Measurements from ENCODE around the gene CYSTM1. TPM values are rescaled to one million over a fixed set of nuclear protein-coding genes. Genes with fewer than 3 reads are reported as not detected.

Gene CYSTM1
- total RNA-seq, 1 donor from 2014 or later: 93.3 TPM

- intact Hi-C loops (cut with micrococcal nuclease): loop anchor here (5.0 kb wide), 1 partner anchor 71 kb away; no protein-coding TSS in a partner anchor
- no peak overlapping the region for H3K4me3 ChIP-seq
- no peak for DNase-seq
- TF ChIP-seq CTCF (IDR thresholded peaks at IDR 0.05; ENCODE audit: borderline replicate concordance): no peak
- peaks cover 50% of the 10 kb centered on the region for H3K4me1 ChIP-seq
- no peaks in the 10 kb centered on the region for H3K9me3 ChIP-seq (replicated peaks)
- H3K27me3 ChIP-seq (ENCODE audit: low read depth): no peaks in the 10 kb centered on the region
- no peaks in the 10 kb centered on the region for H3K36me3 ChIP-seq
- H3K27ac ChIP-seq (replicated peaks): no peak overlapping the region
Measured at GRCh38 chr5:140143521-140144258, 31.3 kb upstream of the CYSTM1 start.

DNA sequence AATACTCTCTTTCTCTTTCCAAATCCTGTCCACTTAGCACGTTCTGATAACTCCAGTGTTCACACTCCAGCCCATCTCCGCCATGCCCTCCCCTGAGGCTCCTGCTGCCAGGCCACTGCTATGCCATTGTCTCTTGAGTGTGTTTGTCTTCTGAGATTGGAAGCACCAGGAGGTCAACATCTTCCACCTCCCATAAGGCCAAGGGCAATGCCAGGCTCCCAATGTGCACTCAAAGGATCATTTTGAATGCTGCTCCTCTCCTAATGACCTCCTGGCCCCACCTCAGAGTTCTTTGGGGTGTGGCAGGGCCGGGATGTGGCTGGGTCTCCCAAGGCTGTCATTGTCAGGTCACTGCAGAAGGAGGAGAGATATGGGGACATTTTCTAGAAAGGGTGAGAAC, 29.7 kb upstream of the CYSTM1 start:
- Histone ChIP-seq H3K9me3 (replicated peaks) (no peaks in the 10 kb centered on the region), H3K36me3 (no peaks in the 10 kb centered on the region), H3K4me3 (peak overlapping the region; percentile 72), H3K27ac (replicated peaks) (peak overlapping the region; percentile 64), H3K27me3 (ENCODE audit: low read depth) (no peaks in the 10 kb centered on the region), H3K4me1 (peaks cover 43% of the 10 kb centered on the region)
- no peak for DNase-seq
- TF ChIP-seq CTCF (IDR thresholded peaks at IDR 0.05; ENCODE audit: borderline replicate concordance): no peak
- intact Hi-C loops (cut with micrococcal nuclease): no loop called here

DNA sequence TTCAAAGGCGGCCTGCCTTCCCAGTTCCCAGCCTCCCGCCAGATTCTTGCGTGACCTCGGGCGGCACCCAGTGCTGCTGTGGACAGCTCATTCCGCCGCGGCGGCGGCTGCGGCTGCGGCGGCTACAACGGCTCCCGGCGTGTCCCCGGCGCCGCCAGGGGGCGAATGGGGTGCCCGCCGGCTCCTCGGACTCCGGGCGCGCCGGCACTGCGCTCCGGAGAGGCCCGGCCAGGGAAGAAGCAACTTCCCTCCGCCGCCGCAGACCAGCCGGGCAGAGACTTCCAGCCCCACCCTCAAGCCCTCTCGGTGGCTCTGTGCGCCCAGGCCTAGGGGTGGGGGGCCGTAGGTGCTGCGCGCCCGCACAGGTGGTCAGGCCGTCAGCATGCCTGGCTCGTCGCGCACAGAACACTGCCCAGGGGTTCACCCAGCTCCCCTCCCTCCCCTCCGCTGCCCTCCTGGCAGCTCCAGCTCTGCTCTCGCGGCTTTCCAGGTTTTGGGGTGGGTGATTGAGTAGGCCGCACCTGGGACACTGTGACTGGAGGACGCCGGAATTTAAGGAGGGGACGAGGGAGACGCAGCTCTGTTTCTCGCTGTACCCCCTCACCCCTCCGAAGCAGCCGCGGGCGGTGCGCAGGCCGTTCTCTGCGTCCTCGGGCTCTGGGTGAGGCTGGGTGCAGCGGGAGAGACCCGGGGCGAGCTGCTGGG, 29.0 kb upstream of the CYSTM1 start:
- peak overlapping the region; percentile 72 for H3K4me3 ChIP-seq
- H3K36me3 ChIP-seq: no peaks in the 10 kb centered on the region
- H3K4me1 ChIP-seq: peaks cover 36% of the 10 kb centered on the region
- H3K27ac ChIP-seq (replicated peaks): peak overlapping the region; percentile 64
- intact Hi-C loops (cut with micrococcal nuclease): no loop called here
- peak; percentile 86 for TF ChIP-seq CTCF (IDR thresholded peaks at IDR 0.05; ENCODE audit: borderline replicate concordance)
- peak; percentile 77 for DNase-seq
- H3K9me3 ChIP-seq (replicated peaks): no peaks in the 10 kb centered on the region
- no peaks in the 10 kb centered on the region for H3K27me3 ChIP-seq (ENCODE audit: low read depth)

DNA sequence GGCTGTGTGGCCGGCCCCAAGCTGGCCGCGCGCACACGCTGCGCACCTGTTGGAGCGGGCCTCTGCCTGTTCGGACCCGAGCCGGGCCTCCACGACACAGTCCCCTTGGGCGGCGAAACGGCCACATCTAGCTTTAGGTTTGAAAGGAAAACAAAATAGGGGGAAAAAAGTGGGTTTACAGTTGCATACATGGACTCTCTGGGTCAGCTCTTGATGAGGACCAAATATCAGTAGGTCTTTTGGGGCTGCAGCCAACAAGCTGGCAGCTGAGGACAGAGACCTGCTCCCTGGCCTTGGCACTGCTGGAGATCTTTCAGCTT, 28.5 kb upstream of the CYSTM1 start:
- intact Hi-C loops (cut with micrococcal nuclease): no loop called here

DNA sequence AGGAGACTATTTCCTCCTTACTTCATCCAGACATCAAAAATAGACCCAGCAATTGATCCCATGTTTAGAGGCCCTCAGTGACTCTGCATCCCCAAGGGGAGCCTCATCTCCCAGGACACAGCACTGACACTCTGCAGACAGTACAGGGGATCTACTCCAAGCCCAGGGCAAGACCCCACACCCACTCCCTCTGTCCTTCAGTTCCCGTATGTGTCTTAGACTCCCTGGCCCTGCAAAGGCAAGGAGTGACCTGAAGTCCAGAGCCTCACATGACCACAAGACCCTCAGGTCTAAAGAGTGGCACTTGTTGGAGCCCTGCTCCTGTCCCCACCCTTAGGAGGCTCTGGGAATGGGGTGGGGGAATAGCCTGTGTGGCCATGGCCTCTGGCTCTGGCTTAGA, 27.5 kb upstream of the CYSTM1 start:
- peaks cover 30% of the 10 kb centered on the region for H3K4me1 ChIP-seq
- H3K27ac ChIP-seq (replicated peaks): no peak overlapping the region
- DNase-seq: no peak
- no peak for TF ChIP-seq CTCF (IDR thresholded peaks at IDR 0.05; ENCODE audit: borderline replicate concordance)
- no peaks in the 10 kb centered on the region for H3K27me3 ChIP-seq (ENCODE audit: low read depth)
- no peaks in the 10 kb centered on the region for H3K36me3 ChIP-seq
- H3K4me3 ChIP-seq: no peak overlapping the region
- intact Hi-C loops (cut with micrococcal nuclease): no loop called here
- H3K9me3 ChIP-seq (replicated peaks): no peaks in the 10 kb centered on the region

More for the DNA sequence above, 28.5 kb upstream of the CYSTM1 start:
- Histone ChIP-seq H3K4me1 (peaks cover 31% of the 10 kb centered on the region), H3K4me3 (peak overlapping the region; percentile 72), H3K27me3 (ENCODE audit: low read depth) (no peaks in the 10 kb centered on the region), H3K9me3 (replicated peaks) (no peaks in the 10 kb centered on the region), H3K27ac (replicated peaks) (no peak overlapping the region), H3K36me3 (no peaks in the 10 kb centered on the region)
- no peak for TF ChIP-seq CTCF (IDR thresholded peaks at IDR 0.05; ENCODE audit: borderline replicate concordance)
- no peak for DNase-seq

Data from left ventricle myocardium inferior (tissue), 1 donor.